ENCODE data around the gene SP8.

The SP8 gene

GRCh38 chr7:20794676-20795075, 8.0 kb upstream of the SP8 start:
- DNase-seq: no peak

- no peak for DNase-seq
These were observed 7.2 kb upstream of the SP8 start for GRCh38 chr7:20793694-20794394.

- no peak for DNase-seq
These were observed 6.6 kb upstream of the SP8 start for GRCh38 chr7:20793248-20793647.

- no peak for DNase-seq
These were observed 5.1 kb upstream of the SP8 start for GRCh38 chr7:20791538-20792434.

GRCh38 chr7:20790375-20790774, 3.7 kb upstream of the SP8 start:
- no peak for DNase-seq

DNA sequence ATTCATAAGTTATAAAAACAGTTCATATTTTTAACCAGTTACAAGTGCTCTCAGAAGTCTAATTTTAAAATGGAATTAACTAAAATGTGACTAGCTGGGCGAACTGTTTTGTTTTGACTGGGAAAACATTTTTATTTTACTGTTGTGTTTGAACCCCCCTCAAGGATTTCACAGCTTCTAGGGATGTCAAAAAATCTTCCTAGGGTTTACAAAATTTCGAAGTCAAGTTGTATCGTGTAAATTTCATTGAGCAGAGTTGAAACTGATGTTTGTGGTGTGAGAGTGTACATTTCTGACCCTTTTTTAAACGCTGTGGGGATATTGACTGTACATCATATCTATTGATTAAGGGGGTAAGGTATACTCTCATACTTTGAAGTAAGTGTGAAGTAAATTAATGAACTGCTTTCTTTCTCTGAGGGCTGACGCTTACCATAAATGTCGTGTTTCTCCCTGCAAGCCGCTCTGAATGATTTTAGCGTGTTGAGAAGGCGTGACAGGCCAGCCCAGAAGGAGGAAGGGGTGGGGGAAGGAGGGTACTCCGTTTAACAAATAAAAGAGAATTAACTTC, 1.8 kb upstream of the SP8 start:
- no peak for DNase-seq

DNA sequence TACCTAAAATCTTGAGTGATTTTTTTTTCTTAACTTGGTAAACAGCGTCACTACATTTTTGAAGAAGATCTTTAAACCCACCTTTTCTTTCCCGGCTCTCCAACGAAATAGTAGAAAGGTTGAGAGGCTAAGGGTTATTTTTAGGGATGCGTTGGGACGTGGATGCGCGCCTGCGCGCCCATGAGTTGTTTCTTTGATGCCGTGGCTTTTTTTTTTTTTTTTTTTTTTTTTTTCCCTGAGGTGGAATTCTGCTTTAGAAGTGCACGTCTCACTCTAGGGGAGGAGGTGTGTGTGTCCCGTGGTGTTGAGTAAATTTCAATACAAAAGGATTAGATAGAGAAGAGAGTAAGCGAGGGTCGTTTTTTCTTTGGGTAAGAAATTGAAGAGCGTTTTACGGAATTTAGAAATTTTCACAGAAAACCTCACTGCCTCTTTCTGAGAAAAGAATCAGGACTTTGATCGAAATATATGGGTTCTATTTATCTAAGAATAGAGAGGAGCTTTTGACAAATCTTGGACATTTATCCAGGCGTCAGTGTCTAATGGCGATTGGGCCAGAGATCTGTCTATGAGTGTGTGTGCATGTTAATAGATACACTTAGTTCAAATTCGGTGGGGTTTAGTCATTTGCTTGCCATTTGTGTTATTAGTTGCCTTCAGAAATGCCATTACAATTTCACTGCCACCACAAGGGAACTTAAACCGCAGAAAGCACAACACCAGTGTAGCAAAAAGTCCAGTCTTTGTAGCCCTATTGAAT, 1.2 kb upstream of the SP8 start:
- DNase-seq: no peak

GRCh38 chr7:20786421-20786778, 286 bp downstream of the SP8 start:
- no peak for DNase-seq

- DNase-seq: no peak
These were observed 655 bp downstream of the SP8 start for GRCh38 chr7:20786049-20786412.

- DNase-seq: no peak
These were observed 1.3 kb downstream of the SP8 start for GRCh38 chr7:20785157-20786048.

DNA sequence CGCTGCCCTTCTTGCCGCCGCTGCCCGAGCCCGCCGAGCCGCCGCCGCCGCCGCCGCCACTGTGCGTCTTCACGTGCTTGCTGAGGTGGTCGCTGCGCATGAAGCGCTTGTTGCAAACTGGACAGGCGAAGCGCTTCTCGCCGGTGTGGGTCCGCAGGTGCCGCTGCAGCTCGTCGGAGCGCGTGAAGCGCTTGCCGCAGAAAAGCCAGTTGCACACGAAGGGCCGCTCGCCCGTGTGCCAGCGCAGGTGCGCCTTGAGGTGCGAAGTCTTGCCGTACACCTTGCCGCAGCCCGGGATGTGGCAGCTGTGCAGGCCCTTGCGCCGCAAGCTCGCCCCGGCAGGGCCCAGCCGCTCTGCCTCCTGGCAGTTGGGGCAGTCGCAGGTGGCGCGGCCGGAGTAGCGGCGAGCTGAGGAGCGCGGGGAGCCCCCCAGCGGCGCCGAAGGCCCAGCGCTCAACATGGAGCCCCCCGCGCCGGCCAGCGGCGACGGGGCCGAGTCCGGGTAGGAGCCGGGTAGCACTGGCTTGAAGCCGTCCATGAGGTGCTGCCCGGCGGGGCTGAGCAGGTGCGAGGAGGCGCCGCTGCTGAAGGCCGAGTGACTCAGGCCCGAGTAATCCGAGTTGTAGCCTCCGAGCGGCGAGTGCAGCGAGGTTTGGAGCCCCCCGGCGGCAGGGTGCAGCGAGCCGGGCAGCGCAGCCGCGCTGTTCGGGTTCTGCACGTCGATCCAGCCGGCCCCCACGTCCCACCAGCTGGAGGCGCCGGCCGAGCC, 2.1 kb downstream of the SP8 start:
- no peak for DNase-seq

- DNase-seq: peak in 1 of 56 donors; percentile 31
These were observed 2.8 kb downstream of the SP8 start for GRCh38 chr7:20783700-20784387.

- DNase-seq: no peak
These were observed 3.5 kb downstream of the SP8 start for GRCh38 chr7:20783125-20783699.

DNA sequence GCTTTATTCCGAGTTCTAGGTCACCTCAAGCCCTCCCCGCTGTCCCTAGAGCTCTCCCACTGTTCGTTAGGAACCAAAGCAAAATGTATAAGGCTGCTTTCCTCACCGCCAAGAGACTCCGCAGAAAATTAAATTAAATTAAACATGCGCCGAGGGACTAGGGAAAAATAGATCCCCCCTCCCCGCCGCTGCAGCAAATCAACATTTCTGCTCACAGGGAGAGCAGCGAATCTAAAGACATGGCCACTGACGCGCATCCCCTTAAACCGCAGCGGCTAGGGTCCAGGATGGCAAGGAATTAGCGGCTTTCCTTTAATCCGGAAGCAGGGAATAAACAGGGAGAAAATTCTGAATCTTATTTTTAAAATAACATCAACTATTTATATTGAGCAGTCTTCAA, 7.6 kb downstream of the SP8 start:
- DNase-seq: no peak

- DNase-seq: peak in 11 of 56 donors; percentile 10 to 56 (median 18)
These were observed 8.5 kb downstream of the SP8 start for GRCh38 chr7:20778063-20778721.

GRCh38 chr7:20777377-20778062, 9.2 kb downstream of the SP8 start:
- no peak for DNase-seq

DNA sequence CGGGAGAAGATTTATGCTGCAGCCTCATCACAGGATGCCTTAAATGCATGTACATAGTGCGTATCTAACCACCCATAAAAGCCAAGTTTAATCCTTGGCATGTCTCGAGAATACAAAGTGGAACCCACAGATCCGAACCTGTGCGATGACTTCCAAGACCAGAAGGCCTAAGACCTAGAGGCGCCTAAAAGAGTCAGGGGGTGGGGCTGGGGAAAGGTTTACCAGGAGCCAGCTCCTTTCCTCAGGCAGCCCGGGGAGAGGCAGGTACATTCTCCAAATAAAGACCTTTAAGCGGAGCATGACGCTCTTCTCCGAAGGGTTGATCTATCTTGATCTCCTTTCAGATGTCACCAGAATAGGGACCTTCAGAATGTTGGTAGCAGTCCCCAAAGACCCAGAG, 9.7 kb downstream of the SP8 start:
- DNase-seq: no peak
